Measurements from ENCODE around the gene MAN2A1. TPM values are rescaled to one million over a fixed set of nuclear protein-coding genes. Genes with fewer than 3 reads are reported as not detected.
A peak's percentile ranks its signal among the peaks of the same experiment; 100 is the strongest.

MAN2A1 gene
- total and polyA plus RNA-seq, 2 experiments from 2014 or later = 32.5 to 129 TPM

DNA sequence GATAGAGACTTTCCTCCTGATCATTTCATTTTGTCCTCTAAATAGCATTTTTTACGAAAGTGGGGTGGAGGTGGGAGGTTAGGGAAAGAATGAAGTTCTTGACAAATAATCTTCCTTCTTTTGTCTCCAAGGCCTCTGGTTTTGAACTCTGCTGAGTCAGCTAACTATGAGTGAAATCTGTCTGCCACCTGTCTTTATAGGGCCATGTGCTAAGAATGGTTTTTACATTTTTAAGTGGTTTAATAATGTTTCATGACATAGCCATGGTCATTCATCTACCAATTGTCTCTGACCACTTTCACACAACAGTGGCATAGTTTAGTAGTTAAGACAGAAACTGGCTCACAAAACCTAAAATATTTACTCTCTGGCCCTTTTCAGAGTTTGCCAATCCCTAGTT is 7.6 kb downstream of the MAN2A1 start:
- Histone ChIP-seq H4K20me1 (replicated peaks; ENCODE audit: insufficient read depth) (peaks cover 49% of the 10 kb centered on the region), H3K27me3 (ENCODE audit: insufficient read depth) (no peaks in the 10 kb centered on the region), H2AFZ (no peak overlapping the region), H3K79me2 (replicated peaks; ENCODE audit: insufficient read depth) (peaks cover 100% of the 10 kb centered on the region), H3K27ac (ENCODE audit: low read depth) (no peak overlapping the region), H3K36me3 (ENCODE audit: insufficient read depth) (no peaks in the 10 kb centered on the region), H3K4me2 (peak overlapping the region; percentile 25), H3K4me1 (ENCODE audit: insufficient read depth) (peaks cover 74% of the 10 kb centered on the region), H3K9me2 (ENCODE audit: insufficient read depth) (no peaks in the 10 kb centered on the region), H3F3A (replicated peaks; ENCODE audit: low read depth) (no peaks in the 10 kb centered on the region), H3K4me3 (no peak overlapping the region)
- TF ChIP-seq, protein P1, sequence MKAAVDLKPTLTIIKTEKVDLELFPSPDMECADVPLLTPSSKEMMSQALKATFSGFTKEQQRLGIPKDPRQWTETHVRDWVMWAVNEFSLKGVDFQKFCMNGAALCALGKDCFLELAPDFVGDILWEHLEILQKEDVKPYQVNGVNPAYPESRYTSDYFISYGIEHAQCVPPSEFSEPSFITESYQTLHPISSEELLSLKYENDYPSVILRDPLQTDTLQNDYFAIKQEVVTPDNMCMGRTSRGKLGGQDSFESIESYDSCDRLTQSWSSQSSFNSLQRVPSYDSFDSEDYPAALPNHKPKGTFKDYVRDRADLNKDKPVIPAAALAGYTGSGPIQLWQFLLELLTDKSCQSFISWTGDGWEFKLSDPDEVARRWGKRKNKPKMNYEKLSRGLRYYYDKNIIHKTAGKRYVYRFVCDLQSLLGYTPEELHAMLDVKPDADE (IDR thresholded peaks at IDR 0.05) = no peak
- TF ChIP-seq JUNB (IDR thresholded peaks at IDR 0.05; ENCODE audit: unreplicated experiment) (no peak), ZNF331 (CRISPR knock-in tag; IDR thresholded peaks at IDR 0.05; ENCODE audit: low read depth) (no peak), EZH2phosphoT487 (IDR thresholded peaks at IDR 0.05; ENCODE audit: unreplicated experiment) (no peak), ZNF114 (CRISPR knock-in tag; IDR thresholded peaks at IDR 0.05) (no peak), CTCF (conservative IDR thresholded peaks at IDR 0.05; ENCODE audit: low read depth in 2 of 2) (no peak), EZH2 (IDR thresholded peaks at IDR 0.05; ENCODE audit: low read depth, unreplicated experiment) (no peak), POLR2AphosphoS5 (IDR thresholded peaks at IDR 0.05; ENCODE audit: low read depth) (no peak), STAT1 (IDR thresholded peaks at IDR 0.05; ENCODE audit: unreplicated experiment) (no peak), CREB1 (CRISPR knock-in tag; IDR thresholded peaks at IDR 0.05; ENCODE audit: low read depth) (no peak), NANOG (IDR thresholded peaks at IDR 0.05; ENCODE audit: borderline replicate concordance) (no peak)
- TF ChIP-seq, protein P2, sequence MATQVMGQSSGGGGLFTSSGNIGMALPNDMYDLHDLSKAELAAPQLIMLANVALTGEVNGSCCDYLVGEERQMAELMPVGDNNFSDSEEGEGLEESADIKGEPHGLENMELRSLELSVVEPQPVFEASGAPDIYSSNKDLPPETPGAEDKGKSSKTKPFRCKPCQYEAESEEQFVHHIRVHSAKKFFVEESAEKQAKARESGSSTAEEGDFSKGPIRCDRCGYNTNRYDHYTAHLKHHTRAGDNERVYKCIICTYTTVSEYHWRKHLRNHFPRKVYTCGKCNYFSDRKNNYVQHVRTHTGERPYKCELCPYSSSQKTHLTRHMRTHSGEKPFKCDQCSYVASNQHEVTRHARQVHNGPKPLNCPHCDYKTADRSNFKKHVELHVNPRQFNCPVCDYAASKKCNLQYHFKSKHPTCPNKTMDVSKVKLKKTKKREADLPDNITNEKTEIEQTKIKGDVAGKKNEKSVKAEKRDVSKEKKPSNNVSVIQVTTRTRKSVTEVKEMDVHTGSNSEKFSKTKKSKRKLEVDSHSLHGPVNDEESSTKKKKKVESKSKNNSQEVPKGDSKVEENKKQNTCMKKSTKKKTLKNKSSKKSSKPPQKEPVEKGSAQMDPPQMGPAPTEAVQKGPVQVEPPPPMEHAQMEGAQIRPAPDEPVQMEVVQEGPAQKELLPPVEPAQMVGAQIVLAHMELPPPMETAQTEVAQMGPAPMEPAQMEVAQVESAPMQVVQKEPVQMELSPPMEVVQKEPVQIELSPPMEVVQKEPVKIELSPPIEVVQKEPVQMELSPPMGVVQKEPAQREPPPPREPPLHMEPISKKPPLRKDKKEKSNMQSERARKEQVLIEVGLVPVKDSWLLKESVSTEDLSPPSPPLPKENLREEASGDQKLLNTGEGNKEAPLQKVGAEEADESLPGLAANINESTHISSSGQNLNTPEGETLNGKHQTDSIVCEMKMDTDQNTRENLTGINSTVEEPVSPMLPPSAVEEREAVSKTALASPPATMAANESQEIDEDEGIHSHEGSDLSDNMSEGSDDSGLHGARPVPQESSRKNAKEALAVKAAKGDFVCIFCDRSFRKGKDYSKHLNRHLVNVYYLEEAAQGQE (IDR thresholded peaks at IDR 0.05; ENCODE audit: unreplicated experiment) = no peak
- TF ChIP-seq, protein P3, sequence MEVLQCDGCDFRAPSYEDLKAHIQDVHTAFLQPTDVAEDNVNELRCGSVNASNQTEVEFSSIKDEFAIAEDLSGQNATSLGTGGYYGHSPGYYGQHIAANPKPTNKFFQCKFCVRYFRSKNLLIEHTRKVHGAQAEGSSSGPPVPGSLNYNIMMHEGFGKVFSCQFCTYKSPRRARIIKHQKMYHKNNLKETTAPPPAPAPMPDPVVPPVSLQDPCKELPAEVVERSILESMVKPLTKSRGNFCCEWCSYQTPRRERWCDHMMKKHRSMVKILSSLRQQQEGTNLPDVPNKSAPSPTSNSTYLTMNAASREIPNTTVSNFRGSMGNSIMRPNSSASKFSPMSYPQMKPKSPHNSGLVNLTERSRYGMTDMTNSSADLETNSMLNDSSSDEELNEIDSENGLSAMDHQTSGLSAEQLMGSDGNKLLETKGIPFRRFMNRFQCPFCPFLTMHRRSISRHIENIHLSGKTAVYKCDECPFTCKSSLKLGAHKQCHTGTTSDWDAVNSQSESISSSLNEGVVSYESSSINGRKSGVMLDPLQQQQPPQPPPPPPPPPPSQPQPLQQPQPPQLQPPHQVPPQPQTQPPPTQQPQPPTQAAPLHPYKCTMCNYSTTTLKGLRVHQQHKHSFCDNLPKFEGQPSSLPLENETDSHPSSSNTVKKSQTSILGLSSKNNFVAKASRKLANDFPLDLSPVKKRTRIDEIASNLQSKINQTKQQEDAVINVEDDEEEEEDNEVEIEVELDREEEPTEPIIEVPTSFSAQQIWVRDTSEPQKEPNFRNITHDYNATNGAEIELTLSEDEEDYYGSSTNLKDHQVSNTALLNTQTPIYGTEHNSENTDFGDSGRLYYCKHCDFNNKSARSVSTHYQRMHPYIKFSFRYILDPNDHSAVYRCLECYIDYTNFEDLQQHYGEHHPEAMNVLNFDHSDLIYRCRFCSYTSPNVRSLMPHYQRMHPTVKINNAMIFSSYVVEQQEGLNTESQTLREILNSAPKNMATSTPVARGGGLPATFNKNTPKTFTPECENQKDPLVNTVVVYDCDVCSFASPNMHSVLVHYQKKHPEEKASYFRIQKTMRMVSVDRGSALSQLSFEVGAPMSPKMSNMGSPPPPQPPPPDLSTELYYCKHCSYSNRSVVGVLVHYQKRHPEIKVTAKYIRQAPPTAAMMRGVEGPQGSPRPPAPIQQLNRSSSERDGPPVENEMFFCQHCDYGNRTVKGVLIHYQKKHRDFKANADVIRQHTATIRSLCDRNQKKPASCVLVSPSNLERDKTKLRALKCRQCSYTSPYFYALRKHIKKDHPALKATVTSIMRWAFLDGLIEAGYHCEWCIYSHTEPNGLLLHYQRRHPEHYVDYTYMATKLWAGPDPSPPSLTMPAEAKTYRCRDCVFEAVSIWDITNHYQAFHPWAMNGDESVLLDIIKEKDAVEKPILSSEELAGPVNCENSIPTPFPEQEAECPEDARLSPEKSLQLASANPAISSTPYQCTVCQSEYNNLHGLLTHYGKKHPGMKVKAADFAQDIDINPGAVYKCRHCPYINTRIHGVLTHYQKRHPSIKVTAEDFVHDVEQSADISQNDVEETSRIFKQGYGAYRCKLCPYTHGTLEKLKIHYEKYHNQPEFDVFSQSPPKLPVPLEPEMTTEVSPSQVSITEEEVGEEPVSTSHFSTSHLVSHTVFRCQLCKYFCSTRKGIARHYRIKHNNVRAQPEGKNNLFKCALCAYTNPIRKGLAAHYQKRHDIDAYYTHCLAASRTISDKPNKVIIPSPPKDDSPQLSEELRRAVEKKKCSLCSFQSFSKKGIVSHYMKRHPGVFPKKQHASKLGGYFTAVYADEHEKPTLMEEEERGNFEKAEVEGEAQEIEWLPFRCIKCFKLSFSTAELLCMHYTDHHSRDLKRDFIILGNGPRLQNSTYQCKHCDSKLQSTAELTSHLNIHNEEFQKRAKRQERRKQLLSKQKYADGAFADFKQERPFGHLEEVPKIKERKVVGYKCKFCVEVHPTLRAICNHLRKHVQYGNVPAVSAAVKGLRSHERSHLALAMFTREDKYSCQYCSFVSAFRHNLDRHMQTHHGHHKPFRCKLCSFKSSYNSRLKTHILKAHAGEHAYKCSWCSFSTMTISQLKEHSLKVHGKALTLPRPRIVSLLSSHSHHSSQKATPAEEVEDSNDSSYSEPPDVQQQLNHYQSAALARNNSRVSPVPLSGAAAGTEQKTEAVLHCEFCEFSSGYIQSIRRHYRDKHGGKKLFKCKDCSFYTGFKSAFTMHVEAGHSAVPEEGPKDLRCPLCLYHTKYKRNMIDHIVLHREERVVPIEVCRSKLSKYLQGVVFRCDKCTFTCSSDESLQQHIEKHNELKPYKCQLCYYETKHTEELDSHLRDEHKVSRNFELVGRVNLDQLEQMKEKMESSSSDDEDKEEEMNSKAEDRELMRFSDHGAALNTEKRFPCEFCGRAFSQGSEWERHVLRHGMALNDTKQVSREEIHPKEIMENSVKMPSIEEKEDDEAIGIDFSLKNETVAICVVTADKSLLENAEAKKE (CRISPR knock-in tag; IDR thresholded peaks at IDR 0.05) = no peak
- Mint-ChIP-seq H3K4me1 (peaks cover 94% of the 10 kb centered on the region), H3K27ac (peak overlapping the region; percentile 57), H3K36me3 (ENCODE audit: low read depth) (peaks cover 14% of the 10 kb centered on the region; the same call in 2 of the 3 replicates), H3K9me3 (no peaks in the 10 kb centered on the region), H3K4me3 (no peak overlapping the region), H3K27me3 (ENCODE audit: insufficient read depth, low read depth, poor library complexity) (no peaks in the 10 kb centered on the region)
- no peak for DNase-seq (ENCODE audit: low spot score)
- no peak for ATAC-seq
